ENCODE measurements around the gene SP6. TPM values are rescaled to one million over a fixed set of nuclear protein-coding genes. Genes with fewer than 3 reads are reported as not detected.

SP6 gene
- total RNA-seq, 1 experiment from 2014 or later, result 3.1 TPM

DNA sequence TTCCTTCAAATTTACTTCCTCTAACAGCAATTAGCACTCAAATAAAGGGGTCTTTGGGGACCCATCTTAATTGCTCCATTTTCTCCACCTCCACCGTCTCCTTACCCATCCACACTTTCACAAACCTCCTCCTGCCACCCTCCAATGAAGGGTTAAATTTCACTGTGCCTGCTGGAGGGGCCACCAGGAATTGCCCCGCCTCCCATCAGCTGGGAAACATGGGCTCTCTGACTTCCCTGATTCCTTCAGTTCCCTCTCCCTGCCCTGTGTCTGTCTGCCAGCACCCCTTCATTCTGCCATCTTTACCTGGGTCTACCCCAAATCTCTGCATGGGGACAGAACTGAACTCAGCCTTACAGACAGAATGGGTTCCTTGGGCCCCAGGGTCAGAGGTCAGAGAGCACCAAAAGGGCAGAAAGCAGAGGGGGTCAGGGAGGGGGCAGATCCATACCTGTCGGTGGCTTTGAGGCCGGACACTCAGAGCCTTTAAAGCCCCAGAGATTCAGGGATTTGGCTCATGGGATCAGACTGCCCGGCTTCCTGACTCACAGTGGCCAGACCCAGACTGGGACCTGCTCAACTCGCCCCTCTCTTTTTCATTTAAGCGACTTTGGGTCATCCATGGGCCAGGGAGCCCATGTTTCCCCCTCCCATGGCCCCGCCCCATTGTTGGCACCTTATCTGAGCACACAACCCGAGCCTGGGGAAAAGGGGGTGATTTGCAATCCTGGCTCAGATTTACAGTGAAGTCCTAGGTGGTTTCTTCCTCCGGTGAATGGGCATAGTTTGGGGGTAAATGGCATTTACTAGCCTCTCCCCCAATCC, 27.5 kb upstream of the SP6 start:
- CTCF ChIA-PET, result no interaction called here
- H3K4me2 ChIP-seq (ENCODE audit: low read length), result no peak overlapping the region
- no peak overlapping the region for H2AFZ ChIP-seq (ENCODE audit: low read length)

DNA sequence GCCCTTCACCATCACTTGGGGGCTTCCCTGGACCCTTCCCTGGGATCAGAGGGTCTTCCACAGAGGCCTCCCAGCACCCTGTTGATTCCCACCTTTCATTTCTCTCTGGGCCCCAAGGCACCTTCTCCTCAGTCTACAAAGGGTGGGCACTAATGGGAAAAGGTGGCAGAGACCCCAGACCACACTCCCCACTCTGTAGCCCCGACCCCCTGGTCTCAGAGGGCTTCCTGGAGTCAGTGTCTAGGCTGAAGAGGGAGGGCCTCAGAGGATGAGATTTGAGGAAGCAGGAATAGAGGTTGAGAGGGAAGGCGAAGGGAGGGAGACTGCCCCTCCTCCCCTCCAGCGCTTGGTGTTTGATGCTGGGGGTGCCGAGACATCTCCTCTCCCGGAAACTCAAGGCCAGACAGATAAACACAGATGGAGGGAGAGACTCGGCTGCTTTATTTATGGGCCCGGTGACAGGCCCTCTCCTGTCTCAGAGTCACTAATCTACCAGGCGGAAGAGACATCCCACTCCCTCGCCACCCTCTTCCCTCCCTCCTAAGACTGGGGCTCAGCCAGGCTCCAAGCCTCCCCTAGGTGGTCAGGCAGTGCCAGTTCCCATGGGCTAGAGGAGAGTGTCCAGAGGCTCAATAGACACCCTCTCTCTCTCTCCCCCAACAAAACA, 26.5 kb upstream of the SP6 start:
- H3K4me3 ChIP-seq (ENCODE audit: low read length), result no peak overlapping the region
- TF ChIP-seq, protein P1, sequence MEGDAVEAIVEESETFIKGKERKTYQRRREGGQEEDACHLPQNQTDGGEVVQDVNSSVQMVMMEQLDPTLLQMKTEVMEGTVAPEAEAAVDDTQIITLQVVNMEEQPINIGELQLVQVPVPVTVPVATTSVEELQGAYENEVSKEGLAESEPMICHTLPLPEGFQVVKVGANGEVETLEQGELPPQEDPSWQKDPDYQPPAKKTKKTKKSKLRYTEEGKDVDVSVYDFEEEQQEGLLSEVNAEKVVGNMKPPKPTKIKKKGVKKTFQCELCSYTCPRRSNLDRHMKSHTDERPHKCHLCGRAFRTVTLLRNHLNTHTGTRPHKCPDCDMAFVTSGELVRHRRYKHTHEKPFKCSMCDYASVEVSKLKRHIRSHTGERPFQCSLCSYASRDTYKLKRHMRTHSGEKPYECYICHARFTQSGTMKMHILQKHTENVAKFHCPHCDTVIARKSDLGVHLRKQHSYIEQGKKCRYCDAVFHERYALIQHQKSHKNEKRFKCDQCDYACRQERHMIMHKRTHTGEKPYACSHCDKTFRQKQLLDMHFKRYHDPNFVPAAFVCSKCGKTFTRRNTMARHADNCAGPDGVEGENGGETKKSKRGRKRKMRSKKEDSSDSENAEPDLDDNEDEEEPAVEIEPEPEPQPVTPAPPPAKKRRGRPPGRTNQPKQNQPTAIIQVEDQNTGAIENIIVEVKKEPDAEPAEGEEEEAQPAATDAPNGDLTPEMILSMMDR (conservative IDR thresholded peaks at IDR 0.05; ENCODE audit: low read depth, low read length), result no peak
- TF ChIP-seq EZH2phosphoT487 (IDR thresholded peaks at IDR 0.05; ENCODE audit: borderline replicate concordance, low read length) (no peak), EZH2 (IDR thresholded peaks at IDR 0.05; ENCODE audit: low read length, unreplicated experiment) (no peak)

More for the DNA sequence above, 27.5 kb upstream of the SP6 start:
- no peaks in the 10 kb centered on the region for H3K27me3 ChIP-seq (ENCODE audit: low read length)
- no peaks in the 10 kb centered on the region for H3K4me1 ChIP-seq (ENCODE audit: insufficient read depth, low read length)
- H3F3A ChIP-seq (ENCODE audit: low read length, unreplicated experiment), result no peaks in the 10 kb centered on the region
- POLR2A ChIA-PET (ENCODE audit: unreplicated experiment), result no interaction called here
- no peaks in the 10 kb centered on the region for H3K79me2 ChIP-seq (ENCODE audit: low read length)
- no peaks in the 10 kb centered on the region for H3K36me3 ChIP-seq (ENCODE audit: low read depth, low read length)
- no peak for DNase-seq
- no peaks in the 10 kb centered on the region for H4K20me1 ChIP-seq (ENCODE audit: low read length)
- no peak overlapping the region for H3K9ac ChIP-seq (ENCODE audit: low read length)
- no peaks in the 10 kb centered on the region for H3K9me2 ChIP-seq (replicated peaks; ENCODE audit: low read length)
- no TSS peak for BruUV-seq (replicated peaks)
- intact Hi-C loops (cut with micrococcal nuclease), result no loop called here
- H3K9me3 ChIP-seq (ENCODE audit: low read length), result no peaks in the 10 kb centered on the region
- no peak for ATAC-seq
- H3K27ac ChIP-seq (ENCODE audit: low read length), result no peak overlapping the region
- TF ChIP-seq EZH2 (IDR thresholded peaks at IDR 0.05; ENCODE audit: low read length, unreplicated experiment) (no peak), EZH2phosphoT487 (IDR thresholded peaks at IDR 0.05; ENCODE audit: borderline replicate concordance, low read length) (no peak)
- TF ChIP-seq, protein P1 (conservative IDR thresholded peaks at IDR 0.05; ENCODE audit: low read depth, low read length), result no peak
- no peak overlapping the region for H3K4me3 ChIP-seq (ENCODE audit: low read length)

More for the DNA sequence above, 26.5 kb upstream of the SP6 start:
- H3K36me3 ChIP-seq (ENCODE audit: low read depth, low read length), result no peaks in the 10 kb centered on the region
- intact Hi-C loops (cut with micrococcal nuclease), result no loop called here
- no peak for ATAC-seq
- DNase-seq, result no peak
- H3K4me2 ChIP-seq (ENCODE audit: low read length), result no peak overlapping the region
- H2AFZ ChIP-seq (ENCODE audit: low read length), result no peak overlapping the region
- no peaks in the 10 kb centered on the region for H4K20me1 ChIP-seq (ENCODE audit: low read length)
- ChIA-PET CTCF (no interaction called here), POLR2A (ENCODE audit: unreplicated experiment) (no interaction called here)
- no peak overlapping the region for H3K9ac ChIP-seq (ENCODE audit: low read length)
- H3K9me3 ChIP-seq (ENCODE audit: low read length), result no peaks in the 10 kb centered on the region
- no peaks in the 10 kb centered on the region for H3K4me1 ChIP-seq (ENCODE audit: insufficient read depth, low read length)
- H3F3A ChIP-seq (ENCODE audit: low read length, unreplicated experiment), result no peaks in the 10 kb centered on the region
- H3K27me3 ChIP-seq (ENCODE audit: low read length), result no peaks in the 10 kb centered on the region
- BruUV-seq (replicated peaks), result no TSS peak
- no peak overlapping the region for H3K27ac ChIP-seq (ENCODE audit: low read length)
- H3K9me2 ChIP-seq (replicated peaks; ENCODE audit: low read length), result no peaks in the 10 kb centered on the region
- no peaks in the 10 kb centered on the region for H3K79me2 ChIP-seq (ENCODE audit: low read length)

Data from PC-3 (cell line).